CD14-positive monocyte (primary cell): Measurements from ENCODE around the gene PIK3IP1. TPM values are rescaled to one million over a fixed set of nuclear protein-coding genes. Genes with fewer than 3 reads are reported as not detected.

ENCODE experiments used
- DNase-seq, 3 donors: peaks; one replicate each; pipeline ENCODE4 v3.0.0-alpha.2; 2011 to 2022
- H2AFZ ChIP-seq: 2 replicates; pipeline ENCODE4 v1.6.0; 2012; ENCODE audit warnings: mild to moderate bottlenecking, low read depth, low read length, inconsistent platforms; ENCODE audit not compliant: insufficient read depth, poor library complexity, severe bottlenecking
- H3K27ac ChIP-seq, 2 donors: 1 replicate in 1 of 2; 2 replicates in 1 of 2; pipeline ENCODE4 v1.5.1; 2012 to 2013; ENCODE audit warnings: low read length in 2 of 2, control low read depth in 1 of 2, inconsistent platforms in 1 of 2, low read depth in 1 of 2, mild to moderate bottlenecking in 1 of 2
- H3K27me3 ChIP-seq, 2 donors: one replicate each; pipeline versions ENCODE4 v1.6.0 to v1.6.1; 2011 to 2013; ENCODE audit warnings: low read length in 2 of 2; ENCODE audit not compliant: control insufficient read depth in 2 of 2, insufficient read depth in 2 of 2
- H3K36me3 ChIP-seq, 2 donors: replicated peaks in 1 of 2; 1 replicate in 1 of 2; 2 replicates in 1 of 2; pipeline versions ENCODE4 v1.5.1 to v1.6.1; 2012 to 2013; ENCODE audit warnings: low read length in 2 of 2, control low read depth in 1 of 2, inconsistent platforms in 1 of 2, mild to moderate bottlenecking in 1 of 2; ENCODE audit not compliant: insufficient read depth in 2 of 2, control insufficient read depth in 1 of 2
- H3K4me1 ChIP-seq, 2 donors: 1 replicate in 1 of 2; 2 replicates in 1 of 2; pipeline versions ENCODE4 v1.5.1 to v1.6.1; 2012 to 2013; ENCODE audit warnings: low read length in 2 of 2, control low read depth in 1 of 2, inconsistent platforms in 1 of 2, mild to moderate bottlenecking in 1 of 2, moderate library complexity in 1 of 2; ENCODE audit not compliant: insufficient read depth in 2 of 2, control insufficient read depth in 1 of 2
- H3K4me2 ChIP-seq: replicated peaks from 2 replicates; pipeline ENCODE3; 2012; ENCODE audit warnings: low read length, moderate library complexity, mild to moderate bottlenecking; ENCODE audit not compliant: poor library complexity, severe bottlenecking; ENCODE audit errors: extremely low read depth
- H3K4me3 ChIP-seq, 3 experiments: fragments of 200-600 bp in 1 of 3; sonication (generic) in 1 of 3; replicated peaks in 1 of 3; 1 replicate in 2 of 3; 2 replicates in 1 of 3; pipeline ENCODE4 v1.5.1; 2011 to 2013; ENCODE audit warnings: low read length in 3 of 3, mild to moderate bottlenecking in 3 of 3, control low read depth in 2 of 3, low read depth in 2 of 3, inconsistent platforms in 1 of 3, moderate library complexity in 1 of 3
- H3K79me2 ChIP-seq: 2 replicates; pipeline ENCODE4 v1.6.0; 2012; ENCODE audit warnings: mild to moderate bottlenecking, control low read depth, inconsistent platforms, low read length, moderate library complexity; ENCODE audit not compliant: insufficient read depth
- H3K9ac ChIP-seq: 2 replicates; pipeline ENCODE4 v1.6.0; 2017; ENCODE audit warnings: low read length, mild to moderate bottlenecking; ENCODE audit not compliant: insufficient read depth, poor library complexity, severe bottlenecking
- H3K9me3 ChIP-seq, 2 donors: replicated peaks in 1 of 2; 1 replicate in 1 of 2; 2 replicates in 1 of 2; pipeline versions ENCODE4 v1.5.1 to v1.6.1; 2012 to 2013; ENCODE audit warnings: low read length in 2 of 2, control low read depth in 1 of 2; ENCODE audit not compliant: control insufficient read depth in 1 of 2, insufficient read depth in 1 of 2
- H4K20me1 ChIP-seq: 2 replicates; pipeline ENCODE4 v1.6.0; 2012; ENCODE audit warnings: mild to moderate bottlenecking, low read length, control low read depth, moderate library complexity; ENCODE audit not compliant: insufficient read depth
- H3K27ac Mint-ChIP-seq, 7 donors: one replicate each; pipeline ENCODE4 v1.8.0; 2020; ENCODE audit warnings: mild to moderate bottlenecking in 7 of 7, mixed read lengths in 7 of 7, moderate library complexity in 6 of 7, inconsistent platforms in 2 of 7
- H3K27me3 Mint-ChIP-seq, 3 donors: one replicate each; pipeline ENCODE4 v1.8.0; 2021 to 2022; ENCODE audit warnings: low read depth in 3 of 3, mild to moderate bottlenecking in 3 of 3, mixed read lengths in 3 of 3, moderate library complexity in 3 of 3, inconsistent platforms in 1 of 3
- H3K36me3 Mint-ChIP-seq, 2 donors: one replicate each; pipeline ENCODE4 v1.8.0; 2020; ENCODE audit warnings: mixed read lengths in 2 of 2, inconsistent platforms in 1 of 2, mild to moderate bottlenecking in 1 of 2
- H3K4me1 Mint-ChIP-seq: one replicate; pipeline ENCODE4 v1.8.0; 2020; ENCODE audit warnings: mild to moderate bottlenecking, mixed read lengths
- H3K4me3 Mint-ChIP-seq, 2 donors: one replicate each; pipeline ENCODE4 v1.8.0; 2020; ENCODE audit warnings: mild to moderate bottlenecking in 2 of 2, mixed read lengths in 2 of 2, moderate library complexity in 1 of 2
- H3K9me3 Mint-ChIP-seq, 7 donors: one replicate each; pipeline ENCODE4 v1.8.0; 2020 to 2022; ENCODE audit warnings: mixed read lengths in 7 of 7, mild to moderate bottlenecking in 6 of 7, moderate library complexity in 6 of 7, inconsistent platforms in 2 of 7
- CTCF ChIP-seq: fragments of 200-600 bp; IDR thresholded peaks from one replicate; pipeline ENCODE4 v1.8.0; 2022; ENCODE audit warnings: antibody characterized with exemption, mild to moderate bottlenecking
- WGBS: methylation state at CpG from one replicate; pipeline ENCODE4 v1.1.5; 2013; ENCODE audit warnings: missing lambda C conversion rate; ENCODE audit not compliant: insufficient coverage; 5-methylcytosine and 5-hydroxymethylcytosine counted together
- intact Hi-C, 2 donors: fragments of 100-400 bp; cut with micrococcal nuclease; formaldehyde crosslinking; loops; one replicate each; pipeline versions ENCODE4 v1.15.0 to v1.15.1; 2023
- polyA plus RNA-seq, 3 donors: library from polyadenylated mRNA; depleted of rRNA in 1 of 3; unstranded in 2 of 3; stranded (reverse) in 1 of 3; fragments of 300-500 nt in 2 of 3; fragments of >200 nt in 1 of 3; fragmentation: Illumina TruSeq in 2 of 3; gene quantifications; 1 replicate in 2 of 3; 2 replicates in 1 of 3; pipeline ENCODE4 v1.2.3, GENCODE V29; 2012 to 2021

The PIK3IP1 gene
- polyA plus RNA-seq, 3 donors: 21.8 to 37.3 (median 21.9) TPM

GRCh38 chr22:31281733-31282132 is 10.6 kb downstream of the PIK3IP1 start:
- H4K20me1 ChIP-seq: peaks cover 41% of the 10 kb centered on the region
- no peak overlapping the region for H3K4me2 ChIP-seq
- 80% methylated on average over 1 of the region's 4 CpGs for WGBS
- H3K4me3 ChIP-seq: no peak overlapping the region
- peaks cover 9% of the 10 kb centered on the region for H3K4me1 Mint-ChIP-seq
- H3K4me3 Mint-ChIP-seq: no peak overlapping the region
- H3K4me1 ChIP-seq: peaks cover 6 to 13% of the 10 kb centered on the region in 2 donors
- no peak overlapping the region for H3K27ac ChIP-seq
- peaks cover 82 to 87% of the 10 kb centered on the region in 2 donors for H3K36me3 Mint-ChIP-seq
- no peaks in the 10 kb centered on the region for H3K27me3 Mint-ChIP-seq
- H3K27ac Mint-ChIP-seq: no peak overlapping the region
- peaks cover 82 to 98% of the 10 kb centered on the region in 2 donors for H3K36me3 ChIP-seq
- no peaks in the 10 kb centered on the region for H3K9me3 ChIP-seq
- H3K9ac ChIP-seq: no peak overlapping the region
- H3K27me3 ChIP-seq: no peaks in the 10 kb centered on the region
- intact Hi-C loops: no loop called here
- H3K9me3 Mint-ChIP-seq: peaks cover 0 to 1% (median 0%) of the 10 kb centered on the region in 7 donors
- H2AFZ ChIP-seq: no peak overlapping the region
- DNase-seq: no peak
- TF ChIP-seq CTCF: no peak
- no peaks in the 10 kb centered on the region for H3K79me2 ChIP-seq

- H3K27ac ChIP-seq: peak overlapping the region in 1 of 2 donors; percentile 36
- H2AFZ ChIP-seq: no peak overlapping the region
- H3K4me3 ChIP-seq: no peak overlapping the region
- H3K27me3 ChIP-seq: no peaks in the 10 kb centered on the region
- H4K20me1 ChIP-seq: peaks cover 31% of the 10 kb centered on the region
- intact Hi-C loops: loop anchor here in 1 of 2 donors (10.0 kb wide), 2 partner anchors 175 to 515 kb away; partner anchors contain the start of gene SELENOM
- H3K4me2 ChIP-seq: no peak overlapping the region
- H3K36me3 Mint-ChIP-seq: peaks cover 80 to 88% of the 10 kb centered on the region in 2 donors
- peaks cover 78 to 95% of the 10 kb centered on the region in 2 donors for H3K36me3 ChIP-seq
- peaks cover 0 to 2% (median 0%) of the 10 kb centered on the region in 7 donors for H3K9me3 Mint-ChIP-seq
- no peaks in the 10 kb centered on the region for H3K4me1 Mint-ChIP-seq
- no peaks in the 10 kb centered on the region for H3K27me3 Mint-ChIP-seq
- H3K4me1 ChIP-seq: peaks cover 0 to 3% of the 10 kb centered on the region in 2 donors
- no peak for TF ChIP-seq CTCF
- no peak overlapping the region for H3K9ac ChIP-seq
- H3K9me3 ChIP-seq: no peaks in the 10 kb centered on the region
- H3K27ac Mint-ChIP-seq: peak overlapping the region in 3 of 7 donors; percentile 29 to 76 (median 61)
- DNase-seq: no peak
- H3K4me3 Mint-ChIP-seq: no peak overlapping the region
- no peaks in the 10 kb centered on the region for H3K79me2 ChIP-seq
Observed at GRCh38 chr22:31279821-31280505, 12.3 kb downstream of the PIK3IP1 start.
